C4-2B (cell line): ENCODE measurements around the gene NCOR2.

Experiments
- CTCF ChIP-seq: fragments of 450-650 bp; conservative IDR thresholded peaks from 2 replicates; pipeline ENCODE4 v1.5.1; 2017; ENCODE audit warnings: mild to moderate bottlenecking
- ZFX ChIP-seq: fragments of 450-650 bp; IDR thresholded peaks from 2 replicates; pipeline ENCODE4 v1.6.1; 2017

- TF ChIP-seq CTCF (no peak), ZFX (no peak)
Measured at GRCh38 chr12:124567673-124568373, 411 bp upstream of the NCOR2 start.
